SK-N-SH (cell line): Measurements from ENCODE around the gene POLR1D.

Experiments
- CHD2 ChIP-seq: fragments of 150-350 bp; IDR thresholded peaks from 2 replicates; pipeline ENCODE4 v1.6.1; 2018; ENCODE audit warnings: low read length; ENCODE audit not compliant: partially characterized antibody
- NFIC ChIP-seq: IDR thresholded peaks from 2 replicates; pipeline ENCODE4 v1.4.0; 2012; ENCODE audit warnings: borderline replicate concordance
- POLR2AphosphoS5 ChIP-seq: IDR thresholded peaks from 2 replicates; pipeline ENCODE4 v1.6.1; 2012; ENCODE audit warnings: low read depth, low read length
- RAD21 ChIP-seq: IDR thresholded peaks from 2 replicates; pipeline ENCODE4 v1.6.1; 2012; ENCODE audit warnings: mild to moderate bottlenecking, low read length
- RXRA ChIP-seq: IDR thresholded peaks from 2 replicates; pipeline ENCODE4 v1.4.0; 2012; ENCODE audit warnings: low read depth, mild to moderate bottlenecking, borderline replicate concordance
- TF ChIP-seq, protein P1 (sequence below): fragments of 200-600 bp; sonication (generic); IDR thresholded peaks from 2 replicates; pipeline ENCODE4 v1.6.1; 2017; ENCODE audit warnings: antibody characterized with exemption, mild to moderate bottlenecking, moderate library complexity

DNA sequence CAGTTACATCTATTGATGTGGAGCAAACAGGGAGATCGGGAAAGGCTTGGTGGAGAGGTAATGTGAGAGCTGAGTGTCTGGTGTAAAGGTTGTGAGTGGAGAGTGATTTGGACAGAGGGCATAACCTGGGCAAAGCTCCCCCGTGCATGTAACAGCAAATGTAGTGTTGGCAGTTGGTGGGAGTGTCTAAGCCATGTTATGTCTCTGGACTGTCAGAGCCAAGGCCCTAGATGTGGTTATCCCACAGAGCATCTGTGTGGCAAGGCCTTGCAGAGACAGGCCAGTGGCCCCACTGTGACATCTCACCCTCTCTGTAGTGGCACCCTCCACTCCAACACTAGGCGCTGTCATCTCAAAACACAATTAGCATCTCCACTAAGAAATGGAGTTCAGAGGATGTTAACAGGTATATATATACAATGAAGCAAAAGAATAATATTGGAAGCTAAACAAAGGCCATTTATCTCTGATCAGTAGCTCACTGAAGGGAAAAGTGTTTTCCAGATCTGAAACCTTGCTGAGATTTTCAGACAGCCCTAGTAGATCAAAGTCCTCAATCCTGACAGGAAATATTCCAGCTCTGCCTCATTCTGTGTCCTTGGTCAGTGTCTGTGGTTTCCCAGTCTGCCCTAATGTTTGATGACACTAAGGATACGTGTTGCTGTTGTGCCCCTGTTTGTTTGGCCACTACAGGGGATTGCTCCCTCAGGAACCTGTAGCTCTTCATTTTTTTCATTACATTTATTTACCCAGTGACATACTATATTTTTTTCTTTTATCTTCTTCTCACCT is 20.2 kb downstream of the POLR1D start:
- TF ChIP-seq RAD21, result no peak
- TF ChIP-seq CHD2, result no peak
- no peak for TF ChIP-seq POLR2AphosphoS5
- TF ChIP-seq RXRA, result no peak
- TF ChIP-seq, protein P1, sequence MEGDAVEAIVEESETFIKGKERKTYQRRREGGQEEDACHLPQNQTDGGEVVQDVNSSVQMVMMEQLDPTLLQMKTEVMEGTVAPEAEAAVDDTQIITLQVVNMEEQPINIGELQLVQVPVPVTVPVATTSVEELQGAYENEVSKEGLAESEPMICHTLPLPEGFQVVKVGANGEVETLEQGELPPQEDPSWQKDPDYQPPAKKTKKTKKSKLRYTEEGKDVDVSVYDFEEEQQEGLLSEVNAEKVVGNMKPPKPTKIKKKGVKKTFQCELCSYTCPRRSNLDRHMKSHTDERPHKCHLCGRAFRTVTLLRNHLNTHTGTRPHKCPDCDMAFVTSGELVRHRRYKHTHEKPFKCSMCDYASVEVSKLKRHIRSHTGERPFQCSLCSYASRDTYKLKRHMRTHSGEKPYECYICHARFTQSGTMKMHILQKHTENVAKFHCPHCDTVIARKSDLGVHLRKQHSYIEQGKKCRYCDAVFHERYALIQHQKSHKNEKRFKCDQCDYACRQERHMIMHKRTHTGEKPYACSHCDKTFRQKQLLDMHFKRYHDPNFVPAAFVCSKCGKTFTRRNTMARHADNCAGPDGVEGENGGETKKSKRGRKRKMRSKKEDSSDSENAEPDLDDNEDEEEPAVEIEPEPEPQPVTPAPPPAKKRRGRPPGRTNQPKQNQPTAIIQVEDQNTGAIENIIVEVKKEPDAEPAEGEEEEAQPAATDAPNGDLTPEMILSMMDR, result no peak
- no peak for TF ChIP-seq NFIC
